T-helper 1 cell treated with Interleukin-12 subunit alpha and Interleukin-12 subunit beta and Interleukin-4 antibody, amounts not matched to agents 30 μg/mL and 1 μg/mL, for 36 hours (primary cell): Measurements from ENCODE around the gene LPA.
"Not testable (repeated sequence)": the region's sequence is repeated elsewhere in the genome, so short reads cannot be mapped to it uniquely, and the experiment has no call there.

Experiments
- H3K27ac Mint-ChIP-seq: one replicate; pipeline ENCODE4 v1.8.0; 2021; ENCODE audit warnings: mild to moderate bottlenecking, mixed read lengths
- H3K27me3 Mint-ChIP-seq: one replicate; pipeline ENCODE4 v1.8.0; 2021; ENCODE audit warnings: low read depth, mixed read lengths
- H3K36me3 Mint-ChIP-seq: one replicate; pipeline ENCODE4 v1.8.0; 2021; ENCODE audit warnings: low read depth, mixed read lengths
- H3K4me1 Mint-ChIP-seq: one replicate; pipeline ENCODE4 v1.8.0; 2021; ENCODE audit warnings: low read depth, mixed read lengths
- H3K4me3 Mint-ChIP-seq: one replicate; pipeline ENCODE4 v1.8.0; 2021; ENCODE audit warnings: mild to moderate bottlenecking, moderate library complexity, mixed read lengths
- H3K9me3 Mint-ChIP-seq: one replicate; pipeline ENCODE4 v1.8.0; 2021; ENCODE audit warnings: mixed read lengths

The LPA gene

DNA sequence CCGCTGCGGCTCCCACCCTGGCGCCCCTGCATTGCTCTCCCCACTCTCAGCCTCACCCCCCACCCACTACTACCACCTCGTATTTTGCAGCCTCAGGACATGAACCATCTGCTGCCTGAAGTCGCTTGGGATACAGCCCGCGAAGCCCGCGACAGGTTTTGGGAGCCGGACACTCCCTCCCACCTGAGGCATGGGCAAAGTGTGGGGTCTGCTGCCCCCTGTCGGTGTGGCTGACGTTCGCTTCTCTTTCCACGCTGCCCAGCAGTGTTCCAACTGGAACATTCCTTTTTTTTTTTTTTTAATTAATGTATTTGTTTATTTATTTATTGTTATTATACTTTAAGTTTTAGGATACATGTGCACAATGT, 15.3 kb upstream of the LPA start:
- H3K27me3 Mint-ChIP-seq = peaks cover 10% of the 10 kb centered on the region
- no peak overlapping the region for H3K4me3 Mint-ChIP-seq
- no peaks in the 10 kb centered on the region for H3K9me3 Mint-ChIP-seq
- H3K36me3 Mint-ChIP-seq = no peaks in the 10 kb centered on the region
- no peaks in the 10 kb centered on the region for H3K4me1 Mint-ChIP-seq
- H3K27ac Mint-ChIP-seq = no peak overlapping the region

DNA sequence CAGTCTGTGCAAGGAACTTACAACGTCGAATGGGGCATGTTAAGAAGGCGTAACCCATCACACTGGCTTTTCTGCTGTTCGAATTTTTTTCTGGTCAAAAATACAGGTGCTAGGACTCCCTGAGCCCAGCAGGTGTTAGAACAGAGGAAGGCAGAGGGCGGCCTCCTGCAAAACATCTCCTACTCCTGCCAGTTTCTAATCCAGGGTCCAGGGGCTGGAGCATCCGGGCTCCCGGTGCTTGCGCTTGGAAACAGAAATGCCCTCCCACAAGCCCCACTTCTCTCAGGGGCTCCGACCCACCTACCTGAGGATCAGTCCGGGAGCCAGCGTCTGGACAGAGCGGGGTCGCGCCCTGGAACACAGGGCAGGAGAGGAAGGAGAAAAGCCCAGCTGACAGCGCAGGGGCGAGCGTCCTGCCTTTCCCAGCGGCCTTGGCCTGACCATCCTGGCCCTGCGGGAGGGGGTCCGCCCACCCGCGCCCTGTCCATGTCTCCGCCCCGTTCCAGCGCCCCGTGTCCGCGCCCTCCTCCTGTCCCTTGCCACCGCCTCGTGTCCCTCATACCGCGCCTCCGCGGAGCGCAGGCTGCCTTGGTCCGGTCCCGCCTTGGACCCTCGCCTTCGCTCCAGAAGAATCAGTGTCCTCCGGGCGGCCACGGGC, 14.8 kb upstream of the LPA start:
- Mint-ChIP-seq H3K27me3 (peaks cover 10% of the 10 kb centered on the region), H3K36me3 (no peaks in the 10 kb centered on the region), H3K4me3 (no peak overlapping the region), H3K9me3 (no peaks in the 10 kb centered on the region), H3K27ac (no peak overlapping the region), H3K4me1 (no peaks in the 10 kb centered on the region)

- Mint-ChIP-seq H3K27ac (no peak overlapping the region), H3K9me3 (no peaks in the 10 kb centered on the region), H3K4me1 (no peaks in the 10 kb centered on the region), H3K36me3 (no peaks in the 10 kb centered on the region), H3K4me3 (no peak overlapping the region), H3K27me3 (peaks cover 10% of the 10 kb centered on the region)
Measured at GRCh38 chr6:160678230-160678629, 14.2 kb upstream of the LPA start.

DNA sequence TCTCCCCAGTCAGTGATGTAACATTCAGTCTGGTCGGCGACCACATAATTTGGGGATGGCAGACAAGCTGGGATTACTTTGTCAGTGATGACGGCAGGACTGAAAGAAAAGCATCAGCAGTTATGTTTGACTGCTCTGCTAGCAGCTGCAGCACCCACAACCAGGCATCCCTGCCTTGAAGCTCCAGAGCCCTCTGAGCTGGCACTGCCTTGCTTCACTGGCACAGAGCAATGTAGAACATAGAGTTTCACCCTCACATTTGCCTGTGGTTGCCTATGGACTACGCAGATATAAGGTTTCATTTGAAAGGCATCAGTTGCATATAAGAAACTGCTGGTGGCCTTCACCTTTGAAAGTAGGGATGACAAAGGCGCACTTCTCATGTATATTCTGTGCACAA, 12.3 kb upstream of the LPA start:
- H3K27me3 Mint-ChIP-seq = peaks cover 14% of the 10 kb centered on the region
- not testable (repeated sequence) for H3K27ac Mint-ChIP-seq, H3K36me3 Mint-ChIP-seq, H3K4me1 Mint-ChIP-seq, H3K9me3 Mint-ChIP-seq, H3K4me3 Mint-ChIP-seq

DNA sequence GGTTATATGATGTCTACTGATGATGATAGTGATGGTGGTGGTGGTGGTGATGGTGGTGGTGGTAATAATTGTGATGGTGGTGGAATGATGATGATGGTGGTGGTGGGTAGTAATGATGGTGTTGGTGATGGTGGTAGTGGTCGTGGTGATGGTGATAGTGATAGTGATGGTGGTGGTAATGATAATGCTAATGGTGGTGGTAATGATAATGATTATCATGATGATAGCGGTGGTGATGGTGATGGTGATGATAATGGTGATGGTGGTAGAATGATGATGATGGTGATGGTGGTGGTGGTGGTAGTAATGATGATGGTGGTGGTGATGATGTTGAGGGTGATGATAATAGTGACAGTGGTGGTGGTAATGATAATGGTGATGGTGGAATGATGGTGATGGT, 4.5 kb upstream of the LPA start:
- Mint-ChIP-seq H3K4me3 (no peak overlapping the region), H3K36me3 (no peaks in the 10 kb centered on the region), H3K4me1 (no peaks in the 10 kb centered on the region), H3K27ac (no peak overlapping the region), H3K9me3 (no peaks in the 10 kb centered on the region), H3K27me3 (peaks cover 5% of the 10 kb centered on the region)

DNA sequence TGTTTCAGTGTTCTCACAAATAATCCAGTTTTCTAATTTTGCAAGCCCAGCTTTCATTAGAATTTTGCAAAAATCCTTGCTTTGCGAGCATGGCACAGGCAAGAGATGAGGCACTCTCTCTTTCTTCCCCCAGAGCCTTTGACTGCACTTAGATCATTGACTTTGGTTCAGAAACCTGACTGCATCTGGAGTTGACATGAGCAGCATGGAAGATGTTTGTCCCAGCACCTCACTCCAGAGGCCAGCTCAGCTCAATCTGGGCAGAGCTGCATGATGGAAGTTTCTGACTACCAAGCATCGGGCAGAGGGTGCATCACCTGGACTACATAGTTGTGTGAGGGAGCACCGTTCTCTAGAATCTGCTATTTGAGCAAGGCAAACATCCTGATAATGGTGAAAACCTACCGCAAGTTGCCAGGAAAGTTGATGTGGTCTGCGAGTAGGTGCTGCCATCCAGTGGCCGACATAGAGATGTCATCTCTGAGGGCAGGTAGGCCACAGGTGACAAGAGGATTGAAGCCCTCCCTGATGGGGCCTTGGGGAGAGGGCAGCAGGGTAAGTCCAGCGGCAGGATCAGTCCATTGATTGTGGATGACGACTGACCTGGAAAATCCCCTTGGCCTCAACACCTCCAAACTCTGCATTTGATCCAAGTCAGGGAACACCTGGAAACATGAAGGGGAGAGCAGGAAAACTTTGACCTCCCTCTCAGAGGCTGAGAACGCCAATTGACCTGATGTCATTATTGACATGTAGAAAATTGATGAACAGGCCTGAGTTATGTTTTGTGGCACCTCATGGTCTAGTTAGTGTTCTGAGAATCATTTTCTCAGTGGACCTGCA, 3.8 kb upstream of the LPA start:
- peaks cover 5% of the 10 kb centered on the region for H3K27me3 Mint-ChIP-seq
- H3K36me3 Mint-ChIP-seq = no peaks in the 10 kb centered on the region
- no peaks in the 10 kb centered on the region for H3K9me3 Mint-ChIP-seq
- no peak overlapping the region for H3K27ac Mint-ChIP-seq
- H3K4me1 Mint-ChIP-seq = no peaks in the 10 kb centered on the region
- H3K4me3 Mint-ChIP-seq = no peak overlapping the region

DNA sequence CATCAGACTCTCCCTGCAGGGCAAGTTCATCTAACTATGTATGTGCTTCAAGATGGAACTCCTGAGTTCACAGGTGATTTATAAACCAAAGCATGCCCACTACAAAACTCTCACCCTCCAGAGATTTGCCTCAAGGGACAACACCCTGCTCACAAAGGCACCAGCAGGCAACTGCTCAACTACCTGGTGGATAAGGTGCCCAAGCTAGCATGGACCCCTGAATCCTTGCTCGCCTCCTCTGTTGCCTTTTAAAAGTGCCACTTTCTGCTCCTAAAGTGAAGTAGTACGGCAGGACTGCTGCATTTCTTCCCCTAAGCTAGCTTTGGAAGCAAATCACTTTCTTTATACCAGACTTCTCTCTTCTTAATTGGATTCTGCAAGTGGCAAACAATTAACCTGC, 1.2 kb downstream of the LPA start:
- Mint-ChIP-seq H3K4me1 (no peaks in the 10 kb centered on the region), H3K4me3 (no peak overlapping the region), H3K27ac (no peak overlapping the region), H3K9me3 (no peaks in the 10 kb centered on the region), H3K36me3 (no peaks in the 10 kb centered on the region), H3K27me3 (peaks cover 8% of the 10 kb centered on the region)

GRCh38 chr6:160662429-160662828, 1.6 kb downstream of the LPA start:
- H3K4me1 Mint-ChIP-seq = no peaks in the 10 kb centered on the region
- H3K27me3 Mint-ChIP-seq = peaks cover 8% of the 10 kb centered on the region
- H3K27ac Mint-ChIP-seq = no peak overlapping the region
- H3K36me3 Mint-ChIP-seq = no peaks in the 10 kb centered on the region
- no peaks in the 10 kb centered on the region for H3K9me3 Mint-ChIP-seq
- no peak overlapping the region for H3K4me3 Mint-ChIP-seq

DNA sequence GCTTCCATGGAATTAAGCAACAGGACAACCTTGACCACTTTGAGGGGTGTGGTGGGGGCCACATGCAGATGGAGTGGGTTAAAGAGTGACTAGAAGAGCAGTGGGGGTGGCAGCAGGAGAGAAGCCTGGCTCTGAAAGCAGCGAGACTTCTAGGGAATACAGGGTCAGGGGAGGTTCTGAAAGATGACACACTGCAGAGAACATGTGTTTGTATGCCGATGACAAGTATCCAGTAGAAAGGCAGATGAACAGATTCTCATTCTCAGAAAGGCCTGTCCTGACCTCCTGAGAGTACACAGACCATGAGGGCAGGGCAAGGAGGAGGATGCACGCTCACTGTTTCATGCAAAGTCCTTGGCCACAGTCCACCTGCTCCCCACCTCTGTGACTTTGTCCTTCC, 2.9 kb downstream of the LPA start:
- H3K9me3 Mint-ChIP-seq = no peaks in the 10 kb centered on the region
- peaks cover 8% of the 10 kb centered on the region for H3K27me3 Mint-ChIP-seq
- no peaks in the 10 kb centered on the region for H3K36me3 Mint-ChIP-seq
- H3K4me1 Mint-ChIP-seq = no peaks in the 10 kb centered on the region
- no peak overlapping the region for H3K4me3 Mint-ChIP-seq
- H3K27ac Mint-ChIP-seq = no peak overlapping the region

DNA sequence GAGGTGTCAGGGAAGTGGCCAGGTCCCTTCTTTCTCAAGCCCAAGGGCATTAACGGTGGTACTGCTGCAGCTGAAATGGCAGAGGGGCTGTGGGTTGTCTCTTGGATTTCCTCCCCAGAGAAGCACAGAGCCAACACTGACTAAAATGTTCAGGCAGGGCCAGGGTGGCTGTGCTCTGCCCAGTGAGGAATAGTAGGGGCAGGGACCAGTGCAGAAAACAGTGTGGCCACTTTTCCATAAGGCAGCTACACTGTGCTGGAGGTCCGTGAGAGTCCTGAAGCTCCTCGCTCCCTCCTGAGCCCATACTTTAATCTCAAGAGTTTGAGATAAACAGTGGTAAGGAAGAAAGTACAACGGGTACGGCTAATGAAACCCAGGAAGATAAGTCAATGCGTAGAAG, 4.5 kb downstream of the LPA start:
- H3K4me3 Mint-ChIP-seq = no peak overlapping the region
- H3K9me3 Mint-ChIP-seq = no peaks in the 10 kb centered on the region
- no peaks in the 10 kb centered on the region for H3K36me3 Mint-ChIP-seq
- no peak overlapping the region for H3K27ac Mint-ChIP-seq
- H3K27me3 Mint-ChIP-seq = peaks cover 8% of the 10 kb centered on the region
- no peaks in the 10 kb centered on the region for H3K4me1 Mint-ChIP-seq

DNA sequence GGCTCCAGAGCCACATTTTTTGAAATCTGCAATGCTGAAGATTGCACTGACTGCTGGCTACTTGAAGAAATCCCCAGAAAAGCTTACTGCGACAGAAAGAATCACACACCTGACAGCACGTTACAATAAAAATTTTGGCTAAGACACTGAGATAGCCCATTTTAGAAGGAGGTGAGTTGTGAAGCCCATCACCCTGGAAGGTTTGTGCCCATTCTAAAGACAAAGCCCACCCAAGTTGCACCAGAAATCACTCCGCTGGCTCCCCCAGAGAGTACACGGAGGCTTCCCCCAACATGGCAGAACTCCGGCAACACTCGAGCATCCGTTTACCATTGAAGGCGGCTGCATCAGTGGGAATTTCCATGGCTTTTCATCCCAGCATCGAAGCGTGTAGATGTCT, 29.4 kb downstream of the LPA start:
- Mint-ChIP-seq H3K9me3 (no peaks in the 10 kb centered on the region), H3K27ac (no peak overlapping the region), H3K4me1 (no peaks in the 10 kb centered on the region), H3K27me3 (no peaks in the 10 kb centered on the region), H3K36me3 (no peaks in the 10 kb centered on the region), H3K4me3 (no peak overlapping the region)

DNA sequence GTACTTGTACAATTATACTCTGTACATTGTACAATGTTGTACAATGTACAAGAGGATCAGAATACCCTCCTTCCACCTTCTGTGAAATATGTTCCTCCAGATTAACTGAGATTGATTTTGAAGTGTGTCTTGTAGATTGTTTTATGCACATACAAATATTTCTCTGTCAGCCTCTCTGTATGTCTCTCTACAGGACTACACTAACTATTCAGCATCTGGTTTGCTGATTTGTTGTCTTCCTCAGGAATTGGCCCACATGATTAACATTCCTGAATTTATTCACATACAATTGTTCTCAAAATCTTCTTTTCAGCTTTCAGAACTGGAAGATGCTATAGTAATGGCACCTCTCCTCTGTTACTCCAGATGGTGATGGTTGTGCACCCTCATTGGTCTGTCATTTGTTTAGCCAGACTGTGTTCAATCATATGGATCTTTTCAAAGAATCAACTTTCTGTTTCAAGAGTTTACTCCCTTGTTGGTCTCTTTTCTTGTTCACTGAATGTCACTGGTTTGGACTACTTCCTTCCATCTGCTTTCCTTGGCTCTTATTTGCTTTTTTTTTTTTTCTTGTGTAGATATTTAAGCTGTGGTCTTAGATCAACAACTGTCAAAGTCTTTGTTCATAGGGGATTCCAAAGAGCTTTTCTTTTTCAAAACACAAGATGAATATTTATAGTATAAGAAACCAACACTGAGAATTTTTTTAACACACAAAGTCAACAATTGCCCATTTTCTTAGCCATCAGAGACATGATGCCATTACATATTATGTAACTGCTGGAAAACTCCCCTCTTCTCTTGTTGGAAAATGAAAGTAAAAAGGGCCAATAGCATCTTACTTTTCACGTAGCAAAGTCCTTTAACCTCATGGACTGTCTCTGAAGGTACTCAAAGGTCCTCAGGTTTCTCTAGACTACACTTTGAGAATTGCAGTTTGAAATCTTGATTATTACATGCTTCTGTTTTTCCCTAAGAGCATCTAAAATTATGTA, 67.9 kb downstream of the LPA start:
- Mint-ChIP-seq H3K4me3 (no peak overlapping the region), H3K27ac (no peak overlapping the region), H3K9me3 (no peaks in the 10 kb centered on the region), H3K27me3 (no peaks in the 10 kb centered on the region), H3K36me3 (no peaks in the 10 kb centered on the region), H3K4me1 (no peaks in the 10 kb centered on the region)

DNA sequence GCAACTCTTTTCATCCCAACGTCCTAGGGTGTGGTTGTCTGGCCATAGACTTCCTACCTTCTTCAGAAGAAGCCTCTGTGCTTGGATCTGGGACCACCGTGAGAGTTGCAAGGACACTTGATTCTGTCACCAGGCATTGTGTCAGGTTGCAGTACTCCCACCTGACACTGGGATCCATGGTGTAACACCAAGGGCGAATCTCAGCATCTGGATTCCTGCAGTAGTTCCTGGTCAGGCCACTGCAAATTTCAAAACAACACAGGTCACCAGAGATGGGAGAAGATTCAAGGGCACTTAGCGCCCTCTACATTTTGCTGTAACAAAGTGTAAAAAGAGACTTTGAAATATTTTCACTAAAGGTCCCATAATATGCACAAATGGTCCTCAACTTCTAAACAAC, 68.8 kb downstream of the LPA start:
- H3K4me3 Mint-ChIP-seq, H3K36me3 Mint-ChIP-seq, H3K9me3 Mint-ChIP-seq, H3K4me1 Mint-ChIP-seq, H3K27me3 Mint-ChIP-seq, H3K27ac Mint-ChIP-seq: not testable (repeated sequence)

- H3K4me3 Mint-ChIP-seq = no peak overlapping the region
- H3K27ac Mint-ChIP-seq = no peak overlapping the region
- H3K9me3 Mint-ChIP-seq = peaks cover 7% of the 10 kb centered on the region
- H3K27me3 Mint-ChIP-seq = peaks cover 15% of the 10 kb centered on the region
- no peaks in the 10 kb centered on the region for H3K36me3 Mint-ChIP-seq
- H3K4me1 Mint-ChIP-seq = no peaks in the 10 kb centered on the region
Measured at GRCh38 chr6:160586374-160586773, 77.7 kb downstream of the LPA start.

GRCh38 chr6:160583794-160584193, 80.3 kb downstream of the LPA start:
- Mint-ChIP-seq H3K4me1 (no peaks in the 10 kb centered on the region), H3K4me3 (no peak overlapping the region), H3K9me3 (peaks cover 7% of the 10 kb centered on the region), H3K36me3 (no peaks in the 10 kb centered on the region), H3K27ac (no peak overlapping the region), H3K27me3 (peaks cover 14% of the 10 kb centered on the region)
